Fibroblast of skin of right biceps (primary cell): Measurements from ENCODE around the gene U2AF1L4.

Experiments
- DNase-seq: peaks from one replicate; pipeline ENCODE4 v3.0.0-alpha.2; 2013

U2AF1L4 gene

DNA sequence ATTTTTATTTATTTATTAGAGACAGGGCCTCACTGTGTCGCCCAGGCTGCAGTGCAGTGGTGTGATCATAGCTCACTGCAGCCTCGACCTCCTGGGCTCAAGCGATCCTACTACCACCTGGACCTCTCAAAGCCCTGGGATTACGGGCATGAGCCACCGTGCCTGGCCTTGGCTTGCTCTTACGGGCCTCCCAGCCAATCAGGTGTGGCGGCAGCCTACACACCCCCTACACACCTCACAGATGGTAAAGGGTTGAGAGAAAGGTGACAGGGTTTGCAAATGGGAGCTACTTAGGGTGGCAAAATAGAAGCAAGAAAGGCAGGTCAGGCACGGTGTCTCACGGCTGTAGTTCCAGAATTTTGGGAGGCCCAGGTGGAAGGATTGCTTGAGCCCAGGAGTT lies 41.9 kb downstream of the U2AF1L4 start:
- DNase-seq = no peak

DNA sequence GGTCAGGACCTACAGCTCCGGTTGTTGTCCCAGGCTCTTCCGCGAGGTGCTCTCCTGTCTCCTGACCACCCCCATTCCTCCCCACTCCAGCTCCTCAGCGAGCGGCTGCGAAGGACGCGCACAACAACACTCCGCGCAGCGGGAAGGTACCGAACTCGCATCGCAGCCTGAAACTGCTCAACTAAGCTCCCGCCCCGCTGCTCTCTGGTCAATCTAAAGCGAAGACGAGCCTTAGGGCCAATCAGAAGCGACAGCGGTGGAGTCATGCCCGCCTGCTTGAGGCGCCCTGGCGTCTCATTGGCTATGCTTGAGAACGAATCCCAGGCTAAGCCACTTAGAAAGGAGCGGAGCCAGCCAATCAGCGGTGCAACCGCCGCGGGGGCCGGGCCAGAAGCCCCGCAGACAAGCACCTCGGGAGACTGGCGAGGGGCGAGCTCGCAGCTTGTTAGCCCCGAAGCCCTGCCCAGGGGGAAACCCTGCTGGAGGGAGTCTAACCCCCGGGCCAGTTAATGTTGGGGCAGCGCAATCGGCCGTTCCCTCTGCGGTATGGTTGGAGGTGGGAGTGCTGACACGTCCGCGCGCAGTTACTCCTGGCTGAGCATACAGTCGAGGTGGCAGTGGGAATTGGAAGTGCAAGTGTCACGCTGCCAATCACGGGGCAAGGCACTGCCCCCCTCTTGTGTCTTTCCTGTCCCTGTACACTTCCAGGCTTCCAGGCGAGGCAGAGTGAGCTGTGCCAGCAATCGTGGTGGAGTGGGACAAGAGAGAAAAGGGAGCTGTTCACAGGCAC lies 42.8 kb downstream of the U2AF1L4 start:
- peak; percentile 97 for DNase-seq

DNA sequence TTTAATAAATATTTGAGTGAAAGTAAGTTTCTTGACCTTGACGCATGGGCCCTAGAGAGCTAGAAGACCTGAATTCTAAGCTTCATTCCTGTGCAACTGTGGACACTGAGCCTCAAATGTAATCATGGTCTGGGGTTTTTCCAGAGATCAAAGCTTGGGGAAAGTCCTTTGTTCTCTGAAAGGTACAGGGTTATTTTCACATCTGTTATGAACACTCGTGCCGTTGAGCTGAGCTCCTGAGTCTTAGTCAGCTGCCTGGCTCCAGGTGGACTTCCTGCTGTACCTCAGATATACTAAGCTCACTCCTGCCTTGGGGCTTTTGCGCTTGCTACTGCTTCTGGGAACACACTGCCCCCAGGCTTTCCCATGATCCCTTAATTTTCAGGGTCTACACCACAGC lies 48.4 kb downstream of the U2AF1L4 start:
- no peak for DNase-seq

DNA sequence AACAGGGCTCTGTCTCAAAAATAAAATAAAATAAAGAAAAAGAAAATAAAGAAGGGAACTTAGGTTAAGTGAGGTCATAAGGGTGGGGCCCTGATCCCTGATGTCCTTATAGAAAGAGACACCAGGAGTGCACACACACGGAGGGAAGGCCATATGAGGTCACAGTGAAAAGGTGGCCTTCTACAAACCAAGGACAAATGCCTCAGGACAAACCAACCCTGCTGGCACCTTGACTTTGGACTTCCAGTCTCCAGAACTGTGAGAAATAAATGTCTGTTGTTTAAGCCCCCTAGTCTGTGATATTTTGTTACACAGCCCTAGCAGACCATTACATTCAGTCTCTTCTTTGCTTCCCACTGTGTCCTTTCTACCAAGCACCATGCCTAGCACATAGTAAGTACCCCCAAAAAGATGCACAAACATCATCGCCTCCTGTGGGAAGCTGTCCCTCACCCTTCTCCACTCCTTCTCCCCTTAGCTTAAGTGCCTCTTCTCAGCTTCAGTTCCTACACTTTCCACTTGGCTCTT lies 49.3 kb downstream of the U2AF1L4 start:
- no peak for DNase-seq

DNA sequence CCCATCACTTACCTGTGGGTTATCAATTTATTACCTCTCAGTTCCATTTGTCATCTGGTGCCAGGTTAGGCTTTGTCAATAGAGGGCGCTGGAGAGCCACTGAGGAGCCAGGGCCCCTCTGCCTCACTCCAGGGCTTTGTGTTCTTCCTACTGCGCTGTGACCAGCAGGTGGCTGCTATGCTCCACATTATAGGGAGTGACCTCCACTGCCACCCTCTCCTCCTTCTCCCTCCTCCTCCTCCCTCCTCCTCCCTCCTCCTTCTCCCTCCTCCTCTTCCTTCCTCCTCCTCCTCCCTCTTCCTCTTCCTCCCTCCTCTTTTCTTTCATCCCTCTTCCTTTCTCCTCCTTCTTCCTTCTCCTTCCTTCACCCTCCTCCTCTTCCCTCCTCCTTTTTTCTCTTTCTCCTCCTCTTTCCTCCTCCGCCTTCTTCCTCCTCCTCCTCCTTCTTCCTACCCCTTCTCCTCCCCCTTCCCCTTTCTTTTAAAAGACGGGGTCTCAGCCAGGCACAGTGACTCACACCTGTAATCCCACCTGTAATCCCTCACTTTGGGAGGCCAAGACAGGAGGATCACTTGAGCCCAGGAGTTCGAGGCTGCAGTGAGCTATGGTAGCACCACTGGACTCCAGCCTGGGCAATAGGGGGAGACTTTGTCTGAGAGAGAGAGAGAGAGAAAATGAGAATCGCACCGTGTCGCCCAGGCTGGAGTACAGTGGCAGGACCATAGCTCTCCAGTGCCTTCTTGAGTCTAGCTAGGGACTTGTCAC lies 51.2 kb downstream of the U2AF1L4 start:
- peak; percentile 83 for DNase-seq

DNA sequence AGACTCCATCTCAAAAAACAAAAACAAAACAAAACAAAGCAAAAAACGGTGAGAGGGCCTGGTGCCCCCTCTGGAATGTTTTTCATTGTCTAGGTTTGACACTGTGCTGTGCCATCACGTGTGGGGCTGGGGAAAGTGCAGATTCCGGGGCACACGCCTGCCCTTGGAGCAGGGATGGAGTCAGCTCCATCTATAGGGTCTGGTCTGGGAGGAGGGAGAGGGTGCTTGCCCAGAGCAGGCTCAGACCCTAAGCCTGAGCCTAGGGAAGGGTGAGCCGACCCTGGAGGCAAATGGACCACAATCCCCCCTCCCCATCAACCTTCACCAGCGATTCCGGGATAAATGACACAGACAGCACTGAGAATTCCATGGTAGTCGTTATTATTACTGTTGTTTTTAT lies 51.8 kb downstream of the U2AF1L4 start:
- DNase-seq = no peak
